ENCODE measurements around the gene ATP6V1F.

- TF ChIP-seq CTCF (IDR thresholded peaks at IDR 0.05), result no peak
- no peak for TF ChIP-seq POLR2A (IDR thresholded peaks at IDR 0.05)
These were observed 7.1 kb upstream of the ATP6V1F start for GRCh38 chr7:128855559-128855958.
